Gastroesophageal sphincter (tissue), 4 donors: Measurements from ENCODE around the gene DNAJC10. TPM values are rescaled to one million over a fixed set of nuclear protein-coding genes. Genes with fewer than 3 reads are reported as not detected.

ENCODE experiments used
- ATAC-seq: fragments of 150-250 bp; one replicate; pipeline ENCODE4 v1.9.1; 2016; ENCODE audit warnings: mild to moderate bottlenecking, moderate library complexity
- H3K27ac ChIP-seq, 4 donors: fragments of 200-600 bp; sonication (generic) in 3 of 4; 1 replicate in 3 of 4; 2 replicates in 1 of 4; pipeline ENCODE4 v1.5.1; 2016 to 2019
- H3K27me3 ChIP-seq: fragments of 200-600 bp; sonication (generic); one replicate; pipeline ENCODE4 v1.5.1; 2019
- H3K36me3 ChIP-seq, 2 donors: fragments of 200-600 bp; sonication (generic); one replicate each; pipeline ENCODE4 v1.5.1; 2019; ENCODE audit warnings: control low read depth in 1 of 2
- H3K4me1 ChIP-seq, 3 donors: fragments of 200-600 bp; sonication (generic); 1 replicate in 2 of 3; 2 replicates in 1 of 3; pipeline ENCODE4 v1.5.1; 2016 to 2019; ENCODE audit warnings: control low read depth in 2 of 3
- H3K4me3 ChIP-seq, 2 donors: fragments of 200-600 bp; sonication (generic); one replicate each; pipeline ENCODE4 v1.5.1; 2019; ENCODE audit warnings: mild to moderate bottlenecking in 1 of 2, moderate library complexity in 1 of 2
- H3K9me3 ChIP-seq, 3 donors: fragments of 200-600 bp; sonication (generic); one replicate each; pipeline ENCODE4 v1.5.1; 2017 to 2019; ENCODE audit warnings: control low read depth in 2 of 3
- CTCF ChIP-seq, 4 experiments: fragments of 200-600 bp in 2 of 4; fragments of 450-650 bp in 2 of 4; sonication (generic) in 1 of 4; IDR thresholded peaks; one replicate each; pipeline ENCODE4 v1.5.1; 2017 to 2019; ENCODE audit warnings: antibody characterized with exemption in 4 of 4, mild to moderate bottlenecking in 2 of 4, moderate library complexity in 2 of 4
- EP300 ChIP-seq: sonication (generic); formaldehyde crosslinking; IDR thresholded peaks from one replicate; pipeline ENCODE4 v1.6.1; 2017; ENCODE audit warnings: antibody characterized with exemption, mild to moderate bottlenecking
- POLR2A ChIP-seq, 2 donors: fragments of 450-650 bp; IDR thresholded peaks; one replicate each; pipeline ENCODE4 v1.6.1; 2017; ENCODE audit warnings: antibody characterized with exemption in 2 of 2, mild to moderate bottlenecking in 2 of 2, moderate library complexity in 1 of 2
- POLR2AphosphoS5 ChIP-seq: sonication (generic); formaldehyde crosslinking; IDR thresholded peaks from one replicate; pipeline ENCODE4 v1.6.1; 2017; ENCODE audit warnings: antibody characterized with exemption
- WGBS, 2 donors: methylation state at CpG; one replicate each; pipeline ENCODE4 v1.1.5; 2018; ENCODE audit warnings: low coverage in 1 of 2; 5-methylcytosine and 5-hydroxymethylcytosine counted together
- total RNA-seq, 4 donors: library from RNA; depleted of rRNA; stranded (reverse); fragments of >200 nt; gene quantifications; one replicate each; pipeline ENCODE4 v1.1.0, GENCODE V29; 2016

Gene DNAJC10
- total RNA-seq, 4 donors from 2014 or later, result 46.1 to 77.2 (median 54.0) TPM

- no peaks in the 10 kb centered on the region for H3K36me3 ChIP-seq
- no peak for ATAC-seq
- no peaks in the 10 kb centered on the region for H3K9me3 ChIP-seq
- no peaks in the 10 kb centered on the region for H3K27me3 ChIP-seq
- H3K27ac ChIP-seq, result peak overlapping the region in 1 of 4 donors; percentile 9
- peaks cover 3 to 48% (median 6%) of the 10 kb centered on the region in 3 donors for H3K4me1 ChIP-seq
- 85% methylated on average over 2 of the region's 4 CpGs; no CpG with 5 or more reads in 1 of the 2 donors for WGBS, 2 donors
- TF ChIP-seq CTCF (IDR thresholded peaks at IDR 0.05) (no peak), POLR2AphosphoS5 (no peak), EP300 (no peak), POLR2A (IDR thresholded peaks at IDR 0.05) (no peak)
- no peak overlapping the region for H3K4me3 ChIP-seq
Measured at GRCh38 chr2:182819412-182819811, 103.4 kb downstream of the DNAJC10 start.

GRCh38 chr2:182821182-182821581, 105.1 kb downstream of the DNAJC10 start:
- WGBS, 2 donors, result 59 to 79% methylated on average over 1 to 2 of the region's 2 CpGs
- Histone ChIP-seq H3K4me1 (peaks cover 3 to 65% (median 8%) of the 10 kb centered on the region in 3 donors), H3K4me3 (no peak overlapping the region), H3K27me3 (no peaks in the 10 kb centered on the region), H3K27ac (no peak overlapping the region), H3K36me3 (no peaks in the 10 kb centered on the region), H3K9me3 (no peaks in the 10 kb centered on the region)
- no peak for TF ChIP-seq POLR2A (IDR thresholded peaks at IDR 0.05)
- TF ChIP-seq CTCF (IDR thresholded peaks at IDR 0.05), result no peak
- no peak for TF ChIP-seq EP300
- TF ChIP-seq POLR2AphosphoS5, result no peak
- no peak for ATAC-seq

- Histone ChIP-seq H3K36me3 (no peaks in the 10 kb centered on the region), H3K4me1 (peaks cover 0 to 67% (median 4%) of the 10 kb centered on the region in 3 donors), H3K9me3 (no peaks in the 10 kb centered on the region), H3K4me3 (no peak overlapping the region), H3K27me3 (no peaks in the 10 kb centered on the region), H3K27ac (no peak overlapping the region)
- TF ChIP-seq POLR2AphosphoS5 (no peak), EP300 (no peak), POLR2A (IDR thresholded peaks at IDR 0.05) (no peak), CTCF (IDR thresholded peaks at IDR 0.05) (no peak)
- ATAC-seq, result no peak
- WGBS, 2 donors, result 79 to 87% methylated on average over 2 of the region's 2 CpGs
Measured at GRCh38 chr2:182822733-182823132, 106.7 kb downstream of the DNAJC10 start.

DNA sequence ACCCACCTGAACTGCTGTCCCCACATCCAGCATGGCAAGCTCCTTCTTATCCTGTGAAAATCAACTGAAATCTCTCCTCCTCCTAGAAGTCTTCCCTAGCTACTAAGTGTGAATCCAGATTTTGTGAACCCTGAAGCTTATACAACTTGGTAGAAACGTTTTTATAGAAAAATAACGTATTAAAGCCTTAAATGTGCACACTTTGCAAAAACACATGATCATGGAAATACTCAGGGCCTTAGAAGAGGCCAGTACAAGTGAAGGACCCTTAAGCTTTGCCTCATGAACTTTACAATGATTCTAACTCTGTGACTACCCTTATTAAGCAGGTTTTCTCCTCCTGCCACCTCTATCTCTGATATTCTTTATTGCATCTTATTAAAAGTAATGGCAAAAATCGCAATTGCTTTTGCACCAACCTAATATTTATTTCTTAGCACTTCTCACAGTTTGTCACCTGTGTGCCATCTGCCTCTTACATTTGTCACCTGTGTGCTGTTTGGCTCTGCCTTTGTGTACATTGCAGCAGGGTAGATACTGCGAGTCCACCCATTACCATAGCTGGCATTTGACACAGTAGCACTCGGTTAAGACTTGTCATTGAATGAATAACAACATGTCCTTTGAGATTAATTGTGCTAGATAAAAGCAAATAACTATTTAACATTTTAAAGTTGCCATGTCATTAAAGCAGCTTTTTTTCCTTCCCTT, 108.2 kb downstream of the DNAJC10 start:
- Histone ChIP-seq H3K9me3 (no peaks in the 10 kb centered on the region), H3K4me3 (no peak overlapping the region), H3K27ac (no peak overlapping the region), H3K27me3 (no peaks in the 10 kb centered on the region), H3K4me1 (peaks cover 0 to 63% (median 7%) of the 10 kb centered on the region in 3 donors), H3K36me3 (no peaks in the 10 kb centered on the region)
- WGBS, 2 donors, result 54 to 73% methylated on average over 5 of the region's 5 CpGs
- TF ChIP-seq POLR2AphosphoS5 (no peak), CTCF (IDR thresholded peaks at IDR 0.05) (no peak)
- ATAC-seq, result no peak

- no peak overlapping the region for H3K27ac ChIP-seq
- no peaks in the 10 kb centered on the region for H3K27me3 ChIP-seq
- H3K4me1 ChIP-seq, result peaks cover 0 to 58% (median 7%) of the 10 kb centered on the region in 3 donors
- H3K9me3 ChIP-seq, result no peaks in the 10 kb centered on the region
- H3K4me3 ChIP-seq, result no peak overlapping the region
- no peaks in the 10 kb centered on the region for H3K36me3 ChIP-seq
- 74 to 77% methylated on average over 2 to 6 of the region's 6 CpGs for WGBS, 2 donors
- no peak for TF ChIP-seq POLR2AphosphoS5
- ATAC-seq, result no peak
Measured at GRCh38 chr2:182824767-182825158, 108.7 kb downstream of the DNAJC10 start.
